GM10248 (cell line): ENCODE measurements around the gene CLCNKA.

Experiments used
- CTCF ChIA-PET: fragments of 300-600 bp; sonication (Branson Sonifier 250); formaldehyde crosslinking; extraction: SDS; loops from one replicate; lab custom pipeline; 2021; ENCODE audit warnings: antibody characterized with exemption; lab: Yijun Ruan, JAX
- POLR2A ChIA-PET: fragments of 350-650 bp; sonication (Branson Sonifier 250); formaldehyde crosslinking; extraction: SDS; loops from one replicate; lab custom pipeline; 2020; ENCODE audit warnings: antibody characterized with exemption; lab: Yijun Ruan, JAX
- DNase-seq: peaks from one replicate; pipeline ENCODE4 v3.0.0; 2012; ENCODE audit errors: extremely low spot score
- CTCF ChIP-seq: IDR thresholded peaks from 2 replicates; pipeline ENCODE4 v1.5.1; 2012; ENCODE audit warnings: mild to moderate bottlenecking, low read depth; ENCODE audit errors: extremely low read depth, missing control alignments, control extremely low read depth

CLCNKA gene

GRCh38 chr1:16071614-16072013 is 49.8 kb downstream of the CLCNKA start:
- no peak for TF ChIP-seq CTCF
- CTCF ChIA-PET, result interaction anchor here (0.7 to 7.4 kb wide), 4 partner anchors 7 to 117 kb away, joined by 3 to 43 read pairs (median 22); no protein-coding TSS in a partner anchor
- POLR2A ChIA-PET, result no interaction called here
- DNase-seq, result no peak

- no peak for TF ChIP-seq CTCF
- no peak for DNase-seq
- ChIA-PET CTCF (interaction anchor here (0.7 to 7.4 kb wide), 5 partner anchors 10 to 116 kb away, joined by 3 to 43 read pairs (median 6); no protein-coding TSS in a partner anchor), POLR2A (no interaction called here)
Observed at GRCh38 chr1:16072095-16072494, 50.3 kb downstream of the CLCNKA start.

- ChIA-PET POLR2A (no interaction called here), CTCF (interaction anchor here (1.0 to 7.4 kb wide), 7 partner anchors 10 to 282 kb away, joined by 3 to 43 read pairs (median 4); no protein-coding TSS in a partner anchor)
- DNase-seq, result no peak
- no peak for TF ChIP-seq CTCF
Observed at GRCh38 chr1:16072616-16073484, 51.0 kb downstream of the CLCNKA start.

- POLR2A ChIA-PET, result no interaction called here
- DNase-seq, result peak; percentile 75
- peak; percentile 56 for TF ChIP-seq CTCF
- CTCF ChIA-PET, result interaction anchor here (1.0 to 7.4 kb wide), 7 partner anchors 9 to 282 kb away, joined by 3 to 43 read pairs (median 4); no protein-coding TSS in a partner anchor
Observed at GRCh38 chr1:16073490-16074119, 51.8 kb downstream of the CLCNKA start, which contains the start of gene FAM131C. FAM131C (minus strand) TSS chr1:16073651; CDS start chr1:16073442, 209 bp downstream.

- no peak for TF ChIP-seq CTCF
- ChIA-PET CTCF (interaction anchor here (1.0 to 7.4 kb wide), 5 partner anchors 8 to 162 kb away, joined by 3 to 43 read pairs (median 4); no protein-coding TSS in a partner anchor), POLR2A (no interaction called here)
- no peak for DNase-seq
Observed at GRCh38 chr1:16074217-16074616, 52.4 kb downstream of the CLCNKA start.

GRCh38 chr1:16075337-16076030 is 53.6 kb downstream of the CLCNKA start:
- no peak for TF ChIP-seq CTCF
- POLR2A ChIA-PET, result no interaction called here
- DNase-seq, result no peak
- CTCF ChIA-PET, result interaction anchor here (1.1 to 7.4 kb wide), 2 partner anchors 113 to 118 kb away, joined by 4 to 43 read pairs; no protein-coding TSS in a partner anchor
